ENCODE results near the gene ABCD1.
"Not testable (repeated sequence)": the region's sequence is repeated elsewhere in the genome, so short reads cannot be mapped to it uniquely, and the experiment has no call there.

The ABCD1 gene

DNA sequence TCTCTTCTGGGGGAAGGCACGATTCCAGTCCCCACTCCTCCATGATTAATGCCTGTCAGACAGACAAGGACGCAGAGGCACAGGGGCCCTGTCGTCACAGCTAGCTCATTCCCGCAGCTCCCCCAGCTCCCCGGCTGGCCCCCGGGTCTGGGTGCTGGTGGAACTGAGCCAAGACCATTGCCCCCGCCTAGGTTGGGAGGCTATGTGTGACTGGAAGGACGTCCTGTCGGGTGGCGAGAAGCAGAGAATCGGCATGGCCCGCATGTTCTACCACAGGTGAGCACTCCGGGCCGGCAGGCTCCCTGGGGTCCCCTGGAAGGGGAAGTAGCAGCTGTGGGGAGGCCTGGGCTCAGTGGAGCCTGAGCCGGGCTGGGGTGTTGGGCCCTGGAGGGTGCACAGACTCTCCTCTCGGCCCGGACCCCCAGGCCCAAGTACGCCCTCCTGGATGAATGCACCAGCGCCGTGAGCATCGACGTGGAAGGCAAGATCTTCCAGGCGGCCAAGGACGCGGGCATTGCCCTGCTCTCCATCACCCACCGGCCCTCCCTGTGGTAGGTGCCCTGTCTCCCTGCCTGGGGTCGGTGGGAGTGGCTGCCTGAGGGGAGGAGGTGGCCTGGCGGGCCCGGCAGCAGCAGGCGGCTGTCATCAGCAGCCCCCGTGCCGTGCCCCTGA lies 18.3 kb downstream of the ABCD1 start:
- peak in 2 of 42 donors; percentile 8 to 19 for DNase-seq
- intact Hi-C loops (cut with DNase I) = not testable (repeated sequence)

DNA sequence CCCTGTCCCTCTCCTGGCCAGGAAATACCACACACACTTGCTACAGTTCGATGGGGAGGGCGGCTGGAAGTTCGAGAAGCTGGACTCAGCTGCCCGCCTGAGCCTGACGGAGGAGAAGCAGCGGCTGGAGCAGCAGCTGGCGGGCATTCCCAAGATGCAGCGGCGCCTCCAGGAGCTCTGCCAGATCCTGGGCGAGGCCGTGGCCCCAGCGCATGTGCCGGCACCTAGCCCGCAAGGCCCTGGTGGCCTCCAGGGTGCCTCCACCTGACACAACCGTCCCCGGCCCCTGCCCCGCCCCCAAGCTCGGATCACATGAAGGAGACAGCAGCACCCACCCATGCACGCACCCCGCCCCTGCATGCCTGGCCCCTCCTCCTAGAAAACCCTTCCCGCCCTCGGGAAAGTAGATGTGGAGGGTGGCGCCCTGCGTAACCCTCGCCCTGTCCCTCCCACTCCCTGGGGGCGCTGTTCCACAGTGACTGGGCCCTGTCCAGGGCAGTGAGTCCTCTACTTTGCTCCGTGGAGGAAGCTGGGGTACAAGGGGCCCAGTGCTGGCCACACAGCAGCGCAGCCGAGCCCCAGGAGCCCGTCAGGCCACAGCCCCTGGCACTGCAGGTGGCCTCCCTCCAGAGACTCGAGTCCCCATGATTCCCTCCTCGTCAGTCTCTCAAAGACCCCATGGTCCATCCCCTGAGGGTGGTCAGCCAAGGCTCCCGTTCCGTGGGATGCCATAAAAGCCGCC lies 19.0 kb downstream of the ABCD1 start:
- intact Hi-C loops (cut with DNase I) = not testable (repeated sequence)
- DNase-seq = peak in 3 of 42 donors; percentile 18 to 38 (median 31)

DNA sequence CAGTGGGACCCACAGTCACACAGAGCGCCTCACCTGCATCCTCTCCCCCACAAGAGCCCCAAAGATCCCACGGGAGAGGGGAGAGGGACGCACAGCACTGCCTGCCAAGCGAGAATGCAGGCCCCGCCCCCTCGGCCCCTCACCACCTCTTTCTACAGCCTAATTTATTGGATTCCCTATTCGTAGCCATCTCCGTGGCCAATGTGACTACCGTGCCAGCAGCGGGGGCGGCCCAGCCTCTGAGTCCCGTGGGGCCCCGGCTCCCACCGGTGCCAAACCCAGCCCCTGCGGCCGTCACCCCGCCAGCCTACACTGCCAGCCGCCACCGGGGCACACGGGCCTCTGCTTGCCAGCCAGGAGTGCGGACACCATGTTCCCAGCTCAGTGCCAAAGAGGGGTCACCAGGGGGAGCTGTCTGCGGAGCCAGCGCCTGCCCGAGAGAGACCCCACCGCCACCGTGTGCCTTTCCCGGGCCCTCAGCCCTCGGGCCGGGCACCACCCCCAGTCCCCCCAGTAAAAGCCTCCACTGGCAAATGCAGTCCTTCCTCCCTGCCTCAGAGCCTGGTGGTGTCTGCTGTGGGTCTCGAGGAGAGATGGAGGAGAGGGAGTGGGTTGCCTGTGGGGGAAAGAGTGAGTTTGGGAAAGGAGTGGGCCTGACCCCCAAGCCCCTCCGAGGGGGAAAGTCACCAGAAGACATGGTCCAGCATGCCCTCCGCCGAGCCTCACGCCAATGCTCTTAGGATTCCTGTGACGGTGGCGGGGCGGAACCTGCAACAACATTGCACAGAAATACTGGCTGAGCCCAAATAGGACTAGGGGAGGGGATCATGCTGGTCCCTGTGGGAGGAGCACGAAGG lies 19.8 kb downstream of the ABCD1 start:
- intact Hi-C loops (cut with DNase I) = no loop called here
- DNase-seq = peak in 14 of 42 donors; percentile 19 to 61 (median 40)

GRCh38 chrX:153745067-153745433 lies 20.4 kb downstream of the ABCD1 start:
- intact Hi-C loops (cut with DNase I) = not testable (repeated sequence)
- peak in 2 of 42 donors; percentile 30 to 37 for DNase-seq

- intact Hi-C loops (cut with DNase I) = no loop called here
- DNase-seq = peak in 1 of 42 donors; percentile 8
Observed at GRCh38 chrX:153746359-153746758, 21.7 kb downstream of the ABCD1 start.

GRCh38 chrX:153746991-153747390 lies 22.3 kb downstream of the ABCD1 start:
- intact Hi-C loops (cut with DNase I) = not testable (repeated sequence)
- peak in 1 of 42 donors; percentile 9 for DNase-seq

DNA sequence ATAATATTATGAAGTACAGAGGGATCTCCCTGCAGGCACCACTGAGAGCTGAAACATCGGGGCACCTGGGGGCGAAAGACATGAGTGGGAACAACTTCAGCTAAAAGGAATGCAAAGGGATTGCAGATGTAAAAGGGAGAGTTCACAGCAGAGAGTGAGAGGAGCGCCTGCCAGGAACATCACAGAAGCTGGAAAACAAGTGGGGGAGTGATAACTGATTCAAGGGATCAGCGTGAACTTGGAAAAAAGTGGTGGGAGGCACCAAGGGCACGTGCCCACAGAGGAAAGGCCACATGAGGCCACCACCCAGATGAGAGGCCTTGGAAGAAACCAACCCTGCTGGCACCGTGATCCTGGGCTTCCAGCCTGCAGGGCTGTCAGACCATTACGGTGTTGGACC lies 24.4 kb downstream of the ABCD1 start:
- peak in 24 of 42 donors; percentile 28 to 78 (median 54) for DNase-seq
- intact Hi-C loops (cut with DNase I) = not testable (repeated sequence)

DNA sequence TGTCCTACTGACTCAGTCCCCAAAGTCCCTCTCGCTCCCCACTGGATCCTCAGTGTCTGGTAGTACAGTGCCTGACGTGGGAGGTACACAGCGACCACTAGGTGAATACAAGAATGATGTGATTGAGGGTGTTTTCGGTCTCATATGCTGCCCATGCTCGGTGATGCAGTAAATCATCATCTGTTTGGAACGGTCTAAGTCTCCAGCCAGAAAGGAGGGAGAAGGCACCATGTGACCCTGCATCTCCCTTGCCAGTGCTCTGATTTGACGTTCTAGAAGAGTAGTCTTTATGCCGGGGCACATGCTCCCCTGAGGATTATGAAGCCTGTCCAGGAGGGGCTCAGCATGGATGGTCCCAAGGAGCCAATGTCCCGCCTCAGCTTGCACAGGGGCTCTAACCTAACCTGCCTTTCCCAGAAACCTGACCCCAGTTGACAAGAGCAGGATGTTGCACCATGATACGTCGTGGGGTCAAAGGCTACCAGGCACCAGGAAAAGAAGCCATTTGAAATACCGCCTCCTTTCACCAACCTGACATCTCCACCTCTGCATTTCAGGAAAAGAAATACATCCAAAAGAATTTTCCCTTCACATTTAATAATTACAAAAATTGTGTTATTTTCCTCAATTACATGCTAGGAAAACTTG lies 25.6 kb downstream of the ABCD1 start:
- intact Hi-C loops (cut with DNase I) = no loop called here
- peak in 5 of 42 donors; percentile 5 to 24 (median 14) for DNase-seq

- intact Hi-C loops (cut with DNase I) = no loop called here
Observed at GRCh38 chrX:153755136-153755535, 30.5 kb downstream of the ABCD1 start.

GRCh38 chrX:153761863-153762262 lies 37.2 kb downstream of the ABCD1 start:
- intact Hi-C loops (cut with DNase I) = no loop called here
- DNase-seq = peak in 6 of 42 donors; percentile 6 to 43 (median 16)

More at GRCh38 chrX:153755136-153755535, 30.5 kb downstream of the ABCD1 start:
- no peak for DNase-seq

DNA sequence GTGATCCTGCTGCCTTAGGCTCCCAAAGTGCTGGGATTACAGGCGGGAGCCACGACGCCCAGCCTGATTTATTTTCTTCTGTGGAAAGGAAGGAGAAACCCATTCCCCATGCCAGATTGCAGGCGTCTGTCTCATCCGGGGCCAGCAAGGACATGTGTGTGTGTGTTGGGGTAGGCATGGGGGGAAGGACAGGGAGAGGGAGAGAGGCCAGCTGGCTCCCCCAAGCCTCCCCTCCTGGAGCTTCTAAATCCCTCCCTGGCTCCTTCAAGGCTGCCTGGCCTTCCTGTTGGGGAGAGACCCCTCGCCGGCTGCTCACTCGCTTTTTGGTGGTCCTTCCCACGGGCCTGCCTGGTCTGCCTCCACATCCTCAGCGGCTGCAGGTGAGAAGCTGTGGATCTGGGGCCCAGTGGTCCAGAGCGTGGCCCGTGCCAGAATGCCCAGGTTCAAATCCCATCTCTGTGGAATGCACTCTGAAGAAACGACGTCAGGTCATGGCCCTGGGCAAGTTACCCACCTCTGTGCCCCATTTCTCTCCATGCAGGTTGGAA lies 38.0 kb downstream of the ABCD1 start:
- intact Hi-C loops (cut with DNase I) = no loop called here
- peak in 8 of 42 donors; percentile 3 to 36 (median 18) for DNase-seq

GRCh38 chrX:153763298-153763932 lies 38.8 kb downstream of the ABCD1 start:
- intact Hi-C loops (cut with DNase I) = no loop called here
- DNase-seq = peak in 12 of 42 donors; percentile 1 to 34 (median 16)

DNA sequence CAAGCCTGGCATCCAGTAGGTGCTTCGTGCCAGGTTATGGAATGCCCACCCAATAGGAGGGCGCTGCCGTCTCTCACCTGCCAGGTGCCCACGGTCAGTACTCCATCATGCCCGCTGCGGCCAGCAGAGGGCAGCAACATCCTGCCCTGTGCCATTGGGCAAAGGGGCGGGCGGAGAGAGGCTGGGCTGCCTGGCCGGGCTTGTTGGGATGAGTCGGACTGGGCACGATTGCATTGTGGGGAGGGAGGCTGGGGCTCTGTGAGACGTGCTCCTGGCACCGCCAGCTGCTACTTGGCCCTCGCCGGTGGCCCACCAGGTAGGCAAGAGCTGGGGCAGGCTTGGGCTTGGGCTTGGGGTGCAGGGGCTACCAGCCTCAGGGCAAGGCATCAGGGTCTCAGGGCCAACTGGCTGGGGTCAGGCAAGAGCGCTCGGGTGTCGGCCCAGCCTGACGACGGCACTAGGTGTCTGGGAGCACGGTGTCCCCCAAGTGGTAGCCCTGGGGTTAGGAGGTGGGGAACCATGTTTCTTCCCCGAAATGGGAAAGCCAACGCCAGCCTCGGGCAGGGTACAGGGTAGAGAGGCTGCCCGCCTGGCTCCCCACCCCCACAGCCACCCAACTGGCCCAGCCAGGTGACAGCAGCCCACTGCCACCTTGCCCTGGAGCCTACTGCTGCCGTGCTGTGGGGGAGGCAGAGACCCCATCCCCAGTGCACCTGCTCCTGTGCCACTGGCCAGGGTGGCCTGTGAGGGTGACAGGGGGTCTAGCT lies 39.5 kb downstream of the ABCD1 start, which contains the start of gene PLXNB3:
Gene PLXNB3, plus strand, starts transcription at position 261 of the 767 bp plus-strand sequence. CDS start 1,287 bp downstream, outside the sequence.
- DNase-seq = peak; percentile 79 to 97 (median 91)
- intact Hi-C loops (cut with DNase I) = loop anchor here (2.0 kb wide), 2 partner anchors 75 to 183 kb away; no protein-coding TSS in a partner anchor

DNA sequence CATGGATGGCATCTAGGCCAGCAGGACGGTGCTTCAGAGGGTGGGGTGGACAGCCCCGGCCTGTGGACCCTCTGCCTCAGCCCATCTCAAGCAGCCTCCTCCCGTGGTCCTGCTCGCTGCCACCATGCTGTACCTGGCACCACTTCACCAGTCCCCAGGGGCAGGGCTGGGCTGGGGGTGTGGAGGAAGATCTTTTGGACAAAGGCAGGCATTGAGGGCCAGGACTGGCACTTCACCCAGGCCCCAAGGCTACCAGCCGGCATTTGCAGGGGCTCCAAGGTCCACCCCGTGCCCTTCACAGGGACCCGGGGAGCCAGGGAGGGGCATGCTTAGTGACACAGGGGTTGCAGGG lies 40.1 kb downstream of the ABCD1 start:
- intact Hi-C loops (cut with DNase I) = loop anchor here (2.0 kb wide), 2 partner anchors 76 to 182 kb away; no protein-coding TSS in a partner anchor
- no peak for DNase-seq

GRCh38 chrX:153765138-153766079 lies 40.8 kb downstream of the ABCD1 start:
- DNase-seq = peak; percentile 79 to 98 (median 92)
- intact Hi-C loops (cut with DNase I) = loop anchor here (2.0 kb wide), 2 partner anchors 77 to 181 kb away; no protein-coding TSS in a partner anchor

Data from head of caudate nucleus (tissue), 42 donors.